Testis (tissue), 2 donors: ENCODE results near the gene MCCD1.
"Not testable (repeated sequence)": the region's sequence is repeated elsewhere in the genome, so short reads cannot be mapped to it uniquely, and the experiment has no call there.

Experiments used
- CTCF ChIP-seq, 3 experiments: fragments of 450-650 bp in 2 of 3; fragments of 200-600 bp in 1 of 3; sonication (generic) in 1 of 3; IDR thresholded peaks; one replicate each; pipeline ENCODE4 v1.5.1; 2016 to 2019; ENCODE audit warnings: antibody characterized with exemption in 3 of 3, mild to moderate bottlenecking in 2 of 3, moderate library complexity in 1 of 3
- POLR2A ChIP-seq: fragments of 450-650 bp; IDR thresholded peaks from one replicate; pipeline ENCODE4 v1.6.1; 2017; ENCODE audit warnings: antibody characterized with exemption, mild to moderate bottlenecking, moderate library complexity

- TF ChIP-seq CTCF (IDR thresholded peaks at IDR 0.05); POLR2A: not testable (repeated sequence)
These were observed 19.7 kb upstream of the MCCD1 start for GRCh38 chr6:31509036-31509435.
